Uterus (tissue), 4 donors: ENCODE results near the gene ADGRF5. TPM values are rescaled to one million over a fixed set of nuclear protein-coding genes. Genes with fewer than 3 reads are reported as not detected.
A peak's percentile ranks its signal among the peaks of the same experiment; 100 is the strongest.

Experiments used
- DNase-seq, 2 donors: peaks; one replicate each; pipeline ENCODE4 v3.0.0-alpha.2; 2019 to 2020
- H3K27ac ChIP-seq, 2 donors: fragments of 200-600 bp; sonication (generic); 1 replicate in 1 of 2; 2 replicates in 1 of 2; pipeline ENCODE4 v1.5.1; 2016 to 2018
- H3K27me3 ChIP-seq, 2 donors: fragments of 200-600 bp; sonication (generic); one replicate each; pipeline ENCODE4 v1.5.1; 2018 to 2019; ENCODE audit warnings: control low read depth in 1 of 2
- H3K36me3 ChIP-seq, 2 donors: fragments of 200-600 bp; sonication (generic); one replicate each; pipeline ENCODE4 v1.5.1; 2019; ENCODE audit warnings: control low read depth in 1 of 2
- H3K4me1 ChIP-seq, 2 donors: fragments of 200-600 bp; sonication (generic); one replicate each; pipeline ENCODE4 v1.5.1; 2018 to 2019; ENCODE audit warnings: control low read depth in 1 of 2
- H3K4me3 ChIP-seq, 2 donors: fragments of 200-600 bp; sonication (generic); 1 replicate in 1 of 2; 2 replicates in 1 of 2; pipeline ENCODE4 v1.5.1; 2018 to 2019; ENCODE audit warnings: mild to moderate bottlenecking in 1 of 2
- H3K9me3 ChIP-seq, 2 donors: fragments of 200-600 bp; sonication (generic); one replicate each; pipeline ENCODE4 v1.5.1; 2019; ENCODE audit warnings: control low read depth in 1 of 2
- POLR2A ChIP-seq, 2 donors: fragments of 450-650 bp; IDR thresholded peaks; one replicate each; pipeline ENCODE4 v1.6.1; 2016; ENCODE audit warnings: antibody characterized with exemption in 2 of 2, mild to moderate bottlenecking in 1 of 2, moderate library complexity in 1 of 2
- intact Hi-C: fragments of 100-400 bp; cut with DNase I; formaldehyde crosslinking; loops from one replicate; pipeline ENCODE4 v1.15.1; 2023; ENCODE audit warnings: low total_unique reads
- total RNA-seq, 4 donors: library from RNA; depleted of rRNA in 3 of 4; stranded (reverse); fragments of >200 nt in 3 of 4; gene quantifications; one replicate each; pipeline versions ENCODE4 v1.1.0 to v1.2.4, GENCODE V29; 2014 to 2023
- TF ChIP-seq, protein P1 (sequence below), 4 experiments: fragments of 200-600 bp in 2 of 4; fragments of 450-650 bp in 2 of 4; sonication (generic) in 2 of 4; IDR thresholded peaks; one replicate each; pipeline ENCODE4 v1.5.1; 2016 to 2019; ENCODE audit warnings: antibody characterized with exemption in 4 of 4, mild to moderate bottlenecking in 2 of 4, moderate library complexity in 1 of 4
- donor health status: DM: yes; HTN: yes; CAD: no.

The ADGRF5 gene
- total RNA-seq, 4 donors from 2014 or later: 21.5 to 51.2 (median 35.9) TPM

GRCh38 chr6:46903175-46903574, 18.6 kb downstream of the ADGRF5 start:
- no peaks in the 10 kb centered on the region for H3K27me3 ChIP-seq
- no peak for DNase-seq
- TF ChIP-seq, protein P1, sequence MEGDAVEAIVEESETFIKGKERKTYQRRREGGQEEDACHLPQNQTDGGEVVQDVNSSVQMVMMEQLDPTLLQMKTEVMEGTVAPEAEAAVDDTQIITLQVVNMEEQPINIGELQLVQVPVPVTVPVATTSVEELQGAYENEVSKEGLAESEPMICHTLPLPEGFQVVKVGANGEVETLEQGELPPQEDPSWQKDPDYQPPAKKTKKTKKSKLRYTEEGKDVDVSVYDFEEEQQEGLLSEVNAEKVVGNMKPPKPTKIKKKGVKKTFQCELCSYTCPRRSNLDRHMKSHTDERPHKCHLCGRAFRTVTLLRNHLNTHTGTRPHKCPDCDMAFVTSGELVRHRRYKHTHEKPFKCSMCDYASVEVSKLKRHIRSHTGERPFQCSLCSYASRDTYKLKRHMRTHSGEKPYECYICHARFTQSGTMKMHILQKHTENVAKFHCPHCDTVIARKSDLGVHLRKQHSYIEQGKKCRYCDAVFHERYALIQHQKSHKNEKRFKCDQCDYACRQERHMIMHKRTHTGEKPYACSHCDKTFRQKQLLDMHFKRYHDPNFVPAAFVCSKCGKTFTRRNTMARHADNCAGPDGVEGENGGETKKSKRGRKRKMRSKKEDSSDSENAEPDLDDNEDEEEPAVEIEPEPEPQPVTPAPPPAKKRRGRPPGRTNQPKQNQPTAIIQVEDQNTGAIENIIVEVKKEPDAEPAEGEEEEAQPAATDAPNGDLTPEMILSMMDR (IDR thresholded peaks at IDR 0.05): no peak
- no peak for TF ChIP-seq POLR2A (IDR thresholded peaks at IDR 0.05)
- no peak overlapping the region for H3K4me3 ChIP-seq
- H3K4me1 ChIP-seq: no peaks in the 10 kb centered on the region
- H3K27ac ChIP-seq: peak overlapping the region in 1 of 2 donors; percentile 33
- intact Hi-C loops: no loop called here
- H3K36me3 ChIP-seq: no peaks in the 10 kb centered on the region
- no peaks in the 10 kb centered on the region for H3K9me3 ChIP-seq

GRCh38 chr6:46901882-46902314, 19.8 kb downstream of the ADGRF5 start:
- Histone ChIP-seq H3K36me3 (no peaks in the 10 kb centered on the region), H3K27ac (peak overlapping the region in 1 of 2 donors; percentile 33), H3K4me3 (no peak overlapping the region), H3K9me3 (no peaks in the 10 kb centered on the region), H3K4me1 (no peaks in the 10 kb centered on the region), H3K27me3 (no peaks in the 10 kb centered on the region)
- TF ChIP-seq, protein P1 (IDR thresholded peaks at IDR 0.05): no peak
- TF ChIP-seq POLR2A (IDR thresholded peaks at IDR 0.05): no peak
- no peak for DNase-seq
- intact Hi-C loops: no loop called here

GRCh38 chr6:46900266-46900665, 21.5 kb downstream of the ADGRF5 start:
- Histone ChIP-seq H3K27ac (peak overlapping the region in 1 of 2 donors; percentile 1), H3K36me3 (no peaks in the 10 kb centered on the region), H3K4me1 (no peaks in the 10 kb centered on the region), H3K27me3 (no peaks in the 10 kb centered on the region), H3K9me3 (no peaks in the 10 kb centered on the region), H3K4me3 (no peak overlapping the region)
- no peak for DNase-seq
- no peak for TF ChIP-seq POLR2A (IDR thresholded peaks at IDR 0.05)
- TF ChIP-seq, protein P1 (IDR thresholded peaks at IDR 0.05): no peak
- intact Hi-C loops: no loop called here

DNA sequence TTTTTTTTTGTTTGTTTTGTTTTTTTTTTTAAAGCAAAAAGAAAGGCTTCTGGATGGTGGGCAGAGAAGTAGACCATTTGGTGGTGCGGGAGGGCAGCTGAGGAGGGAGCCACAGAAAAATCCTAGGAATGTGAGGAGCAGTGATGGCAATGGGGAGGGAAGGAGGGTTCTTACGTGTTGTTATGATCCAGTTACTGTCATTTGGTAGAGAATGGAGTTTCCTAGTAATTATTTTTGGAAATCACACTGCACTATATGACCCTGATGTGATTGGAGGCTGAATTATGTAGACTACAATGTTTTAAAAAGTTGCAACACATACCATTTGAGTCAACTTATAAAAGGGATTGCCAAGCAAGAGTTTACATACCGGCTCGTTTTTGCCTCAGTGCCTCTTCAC, 22.1 kb downstream of the ADGRF5 start:
- Histone ChIP-seq H3K4me3 (no peak overlapping the region), H3K36me3 (no peaks in the 10 kb centered on the region), H3K27me3 (no peaks in the 10 kb centered on the region), H3K9me3 (no peaks in the 10 kb centered on the region), H3K4me1 (no peaks in the 10 kb centered on the region), H3K27ac (peak overlapping the region in 1 of 2 donors; percentile 50)
- no peak for DNase-seq
- intact Hi-C loops: no loop called here
- TF ChIP-seq, protein P1 (IDR thresholded peaks at IDR 0.05): no peak
- no peak for TF ChIP-seq POLR2A (IDR thresholded peaks at IDR 0.05)

DNA sequence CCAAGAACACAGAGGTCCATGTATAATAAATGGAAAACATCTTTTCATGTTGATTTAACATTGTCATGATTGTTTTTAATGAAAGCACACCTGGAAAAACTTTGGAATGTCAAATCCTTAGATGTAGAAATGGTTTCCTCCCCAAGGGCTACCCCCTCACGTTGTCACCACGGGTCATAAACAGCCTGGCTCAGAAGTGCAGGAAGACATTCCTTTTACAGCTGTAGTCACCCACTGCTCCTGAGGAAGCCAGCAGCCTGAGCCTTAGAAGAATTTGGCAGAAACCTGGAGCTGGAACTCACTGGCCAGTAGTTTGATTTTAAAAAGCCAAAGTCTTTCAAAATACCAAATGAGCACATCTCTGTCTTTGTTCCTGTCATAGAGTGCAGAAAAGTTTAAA, 23.7 kb downstream of the ADGRF5 start:
- no peak for DNase-seq
- no peaks in the 10 kb centered on the region for H3K27me3 ChIP-seq
- no peaks in the 10 kb centered on the region for H3K36me3 ChIP-seq
- intact Hi-C loops: no loop called here
- no peaks in the 10 kb centered on the region for H3K4me1 ChIP-seq
- H3K9me3 ChIP-seq: no peaks in the 10 kb centered on the region
- peak overlapping the region in 1 of 2 donors; percentile 50 for H3K27ac ChIP-seq
- no peak overlapping the region for H3K4me3 ChIP-seq
- no peak for TF ChIP-seq POLR2A (IDR thresholded peaks at IDR 0.05)
- TF ChIP-seq, protein P1 (IDR thresholded peaks at IDR 0.05): no peak
